GF-D8 (cell line): ENCODE measurements around the gene AP1M1.
"Not testable (repeated sequence)": the region's sequence is repeated elsewhere in the genome, so short reads cannot be mapped to it uniquely, and the experiment has no call there.

Source experiments
- DNase-seq: peaks from one replicate; lab custom pipeline; 2025; lab: John Stamatoyannopoulos, UW

The AP1M1 gene

GRCh38 chr19:16197622-16198369 is at the start of gene AP1M1:
Gene AP1M1 (plus strand): TSS chr19:16197911. CDS start chr19:16198027, 116 bp downstream.
- peak; percentile 93 for DNase-seq

- DNase-seq = no peak
These were observed 49.1 kb upstream of the AP1M1 start for GRCh38 chr19:16148443-16149229.

- no peak for DNase-seq
These were observed 44.0 kb upstream of the AP1M1 start for GRCh38 chr19:16153582-16154336.

GRCh38 chr19:16154557-16154956 is 43.2 kb upstream of the AP1M1 start:
- no peak for DNase-seq

GRCh38 chr19:16155128-16155527 is 42.6 kb upstream of the AP1M1 start:
- DNase-seq = no peak

GRCh38 chr19:16156904-16157303 is 40.8 kb upstream of the AP1M1 start:
- no peak for DNase-seq

- DNase-seq = no peak
These were observed 40.1 kb upstream of the AP1M1 start for GRCh38 chr19:16157601-16158000.

GRCh38 chr19:16159655-16160054 is 38.1 kb upstream of the AP1M1 start:
- no peak for DNase-seq

- DNase-seq = no peak
These were observed 37.2 kb upstream of the AP1M1 start for GRCh38 chr19:16160445-16160942.

GRCh38 chr19:16160943-16161560 is 36.7 kb upstream of the AP1M1 start:
- DNase-seq = no peak

- no peak for DNase-seq
These were observed 35.9 kb upstream of the AP1M1 start for GRCh38 chr19:16161840-16162239.

GRCh38 chr19:16164222-16164890 is 33.4 kb upstream of the AP1M1 start:
- DNase-seq = no peak

GRCh38 chr19:16166417-16166816 is 31.3 kb upstream of the AP1M1 start:
- no peak for DNase-seq

- DNase-seq = no peak
These were observed 30.7 kb upstream of the AP1M1 start for GRCh38 chr19:16167055-16167454.

GRCh38 chr19:16168465-16169081 is 29.1 kb upstream of the AP1M1 start:
- peak; percentile 89 for DNase-seq

GRCh38 chr19:16170134-16170533 is 27.6 kb upstream of the AP1M1 start:
- no peak for DNase-seq

GRCh38 chr19:16175954-16176353 is 21.8 kb upstream of the AP1M1 start:
- no peak for DNase-seq

- not testable (repeated sequence) for DNase-seq
These were observed 18.8 kb upstream of the AP1M1 start for GRCh38 chr19:16178866-16179265.

GRCh38 chr19:16180611-16181010 is 17.1 kb upstream of the AP1M1 start:
- DNase-seq = no peak

- no peak for DNase-seq
These were observed 13.0 kb upstream of the AP1M1 start for GRCh38 chr19:16184665-16185122.
